SH-SY5Y (cell line): ENCODE measurements around the gene HOXA9.

Source experiments
- GATA2 ChIP-seq: IDR thresholded peaks from 2 replicates; pipeline ENCODE4 v1.6.1; 2011; ENCODE audit warnings: mild to moderate bottlenecking, low read depth, low read length
- GATA3 ChIP-seq: IDR thresholded peaks from 2 replicates; pipeline ENCODE4 v1.6.1; 2011; ENCODE audit warnings: low read depth, mild to moderate bottlenecking, low read length, moderate library complexity

DNA sequence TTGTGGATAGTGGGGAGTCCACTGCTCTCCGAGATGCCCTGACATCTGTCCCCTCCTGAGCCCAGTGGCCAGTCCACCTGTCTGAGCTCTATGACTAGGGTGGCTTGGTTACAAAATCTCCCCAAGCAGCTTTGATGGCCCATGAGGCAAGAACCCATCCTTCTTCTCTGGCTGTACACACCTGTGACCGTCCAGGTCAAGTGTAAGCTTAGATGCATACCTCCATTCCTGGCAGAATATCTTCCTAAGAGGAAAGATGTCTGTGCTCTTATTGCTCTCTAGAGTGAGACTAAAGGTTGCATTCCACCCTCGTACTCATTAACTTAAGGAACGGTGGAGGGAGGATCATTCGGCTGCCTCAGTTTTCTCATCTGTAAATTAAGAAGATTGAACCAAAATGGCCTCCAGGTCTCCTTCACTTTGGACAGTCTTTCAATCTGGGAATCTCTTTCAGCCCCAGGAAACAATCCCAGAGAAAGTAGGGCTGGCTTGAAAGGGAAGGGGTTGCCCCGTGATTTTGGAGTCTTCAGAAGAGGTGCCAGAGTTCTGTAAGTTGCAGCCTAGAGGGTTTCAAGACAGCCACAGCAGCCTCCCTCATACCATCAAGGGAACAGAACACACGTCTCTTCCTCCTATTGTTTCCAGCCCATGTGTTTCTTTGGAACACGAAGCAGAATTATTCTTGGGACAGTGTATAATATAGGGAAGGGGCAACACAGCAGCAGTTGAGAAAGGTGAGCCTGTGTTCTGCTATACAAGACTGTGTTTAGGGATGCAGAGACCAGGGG, 40.2 kb downstream of the HOXA9 start:
- TF ChIP-seq GATA2, result no peak
- no peak for TF ChIP-seq GATA3
